H9 (cell line): Measurements from ENCODE around the gene NGB. TPM values are rescaled to one million over a fixed set of nuclear protein-coding genes. Genes with fewer than 3 reads are reported as not detected.

ENCODE experiments used
- DNase-seq: peaks from one replicate; pipeline ENCODE4 v3.0.0-alpha.2; 2017
- H2AFZ ChIP-seq: one replicate; pipeline ENCODE4 v1.6.1; 2013; ENCODE audit warnings: mild to moderate bottlenecking, low read length, control low read depth, moderate library complexity
- H2AK5ac ChIP-seq: 2 replicates; pipeline ENCODE4 v1.6.1; 2013; ENCODE audit warnings: low read length, control low read depth, mixed read lengths; ENCODE audit not compliant: insufficient read length
- H2BK120ac ChIP-seq: one replicate; pipeline ENCODE4 v1.6.1; 2013; ENCODE audit warnings: low read depth, mild to moderate bottlenecking, low read length, control low read depth, inconsistent platforms; ENCODE audit not compliant: poor library complexity, severe bottlenecking
- H2BK12ac ChIP-seq: 2 replicates; pipeline ENCODE4 v1.6.1; 2013; ENCODE audit warnings: low read length, control low read depth, mixed read lengths, low read depth; ENCODE audit not compliant: insufficient read length
- H2BK15ac ChIP-seq: 2 replicates; pipeline ENCODE4 v1.6.1; 2013; ENCODE audit warnings: low read depth, low read length, control low read depth
- H2BK20ac ChIP-seq: one replicate; pipeline ENCODE4 v1.6.1; 2013; ENCODE audit warnings: low read depth, mild to moderate bottlenecking, low read length, control low read depth, inconsistent platforms; ENCODE audit not compliant: poor library complexity, severe bottlenecking
- H2BK5ac ChIP-seq: 2 replicates; pipeline ENCODE4 v1.6.1; 2013; ENCODE audit warnings: low read length, control low read depth, mixed read lengths; ENCODE audit not compliant: insufficient read length
- H3K14ac ChIP-seq: 2 replicates; pipeline ENCODE4 v1.6.1; 2013; ENCODE audit warnings: low read length, control low read depth; ENCODE audit not compliant: insufficient read depth
- H3K18ac ChIP-seq: 2 replicates; pipeline ENCODE4 v1.6.1; 2013; ENCODE audit warnings: low read depth, mild to moderate bottlenecking, mixed read lengths, low read length, control low read depth; ENCODE audit not compliant: insufficient read length
- H3K23ac ChIP-seq: 2 replicates; pipeline ENCODE4 v1.6.1; 2013; ENCODE audit warnings: low read length, control low read depth, mixed read lengths, low read depth; ENCODE audit not compliant: insufficient read length
- H3K23me2 ChIP-seq: 2 replicates; pipeline ENCODE4 v1.6.1; 2013; ENCODE audit warnings: low read depth, mild to moderate bottlenecking, mixed read lengths, low read length, control low read depth; ENCODE audit not compliant: insufficient read length, poor library complexity, severe bottlenecking
- H3K27ac ChIP-seq: 2 replicates; pipeline ENCODE4 v1.5.1; 2013; ENCODE audit warnings: low read length, control low read depth, mixed read lengths, low read depth; ENCODE audit not compliant: insufficient read length
- H3K27me3 ChIP-seq: 2 replicates; pipeline ENCODE4 v1.6.1; 2013; ENCODE audit warnings: low read length, control low read depth, inconsistent platforms; ENCODE audit not compliant: insufficient read depth
- H3K4ac ChIP-seq: 2 replicates; pipeline ENCODE4 v1.6.1; 2013; ENCODE audit warnings: low read depth, mild to moderate bottlenecking, control low read depth, inconsistent platforms, low read length, moderate library complexity
- H3K4me1 ChIP-seq: 2 replicates; pipeline ENCODE4 v1.6.1; 2013; ENCODE audit warnings: low read length, control low read depth, inconsistent platforms; ENCODE audit not compliant: insufficient read depth
- H3K4me2 ChIP-seq: 2 replicates; pipeline ENCODE4 v1.6.1; 2013; ENCODE audit warnings: low read length, control low read depth, mixed read lengths; ENCODE audit not compliant: insufficient read length, insufficient read depth
- H3K56ac ChIP-seq: 2 replicates; pipeline ENCODE4 v1.6.1; 2013; ENCODE audit warnings: low read depth, mild to moderate bottlenecking, mixed read lengths, low read length, control low read depth; ENCODE audit not compliant: insufficient read length
- H3K79me1 ChIP-seq: 2 replicates; pipeline ENCODE4 v1.6.1; 2013; ENCODE audit warnings: low read depth, mild to moderate bottlenecking, moderate library complexity, low read length, control low read depth, inconsistent platforms; ENCODE audit not compliant: insufficient read depth, poor library complexity, severe bottlenecking
- H3K79me2 ChIP-seq: 2 replicates; pipeline ENCODE4 v1.6.1; 2013; ENCODE audit warnings: low read length, control low read depth, inconsistent platforms; ENCODE audit not compliant: insufficient read depth
- H3K9ac ChIP-seq: 2 replicates; pipeline ENCODE4 v1.6.1; 2013; ENCODE audit warnings: low read length, control low read depth, mixed read lengths; ENCODE audit not compliant: insufficient read length; ENCODE audit errors: extremely low read depth
- H3K9me3 ChIP-seq: one replicate; pipeline ENCODE4 v1.6.1; 2013; ENCODE audit warnings: low read depth, low read length, inconsistent platforms; ENCODE audit not compliant: control insufficient read depth
- H3T11ph ChIP-seq: one replicate; pipeline ENCODE4 v1.6.1; 2013; ENCODE audit warnings: mild to moderate bottlenecking, low read length, control low read depth, inconsistent platforms
- H4K20me1 ChIP-seq: one replicate; pipeline ENCODE4 v1.6.1; 2013; ENCODE audit not compliant: control insufficient read depth, insufficient read length, insufficient read depth
- H4K5ac ChIP-seq: 2 replicates; pipeline ENCODE4 v1.6.1; 2013; ENCODE audit warnings: low read depth, mild to moderate bottlenecking, mixed read lengths, low read length, control low read depth; ENCODE audit not compliant: insufficient read length
- H4K8ac ChIP-seq: replicated peaks from 2 replicates; pipeline ENCODE4 v1.6.1; 2013; ENCODE audit warnings: low read length, control low read depth, mixed read lengths, low read depth; ENCODE audit not compliant: insufficient read length
- H4K91ac ChIP-seq: 2 replicates; pipeline ENCODE4 v1.6.1; 2013; ENCODE audit warnings: low read depth, mild to moderate bottlenecking, moderate library complexity, mixed read lengths, low read length, control low read depth; ENCODE audit not compliant: insufficient read length
- H3K27ac Mint-ChIP-seq, 3 experiments: 2 replicates in 2 of 3; 3 replicates in 1 of 3; pipeline ENCODE4 v1.8.0; 2020 to 2021; ENCODE audit warnings: mixed read lengths in 3 of 3, mild to moderate bottlenecking in 1 of 3, moderate library complexity in 1 of 3
- H3K27me3 Mint-ChIP-seq: 2 replicates; pipeline ENCODE4 v1.8.0; 2021; ENCODE audit warnings: low read depth, mild to moderate bottlenecking, moderate library complexity, mixed read lengths
- H3K36me3 Mint-ChIP-seq, 3 experiments: 2 replicates in 2 of 3; 3 replicates in 1 of 3; pipeline ENCODE4 v1.8.0; 2020 to 2021; ENCODE audit warnings: low read depth in 3 of 3, mixed read lengths in 3 of 3; ENCODE audit not compliant: insufficient read depth in 1 of 3
- H3K4me1 Mint-ChIP-seq, 2 experiments: 2 replicates each; pipeline ENCODE4 v1.8.0; 2020; ENCODE audit warnings: mixed read lengths in 2 of 2
- H3K4me3 Mint-ChIP-seq, 2 experiments: 2 replicates in 1 of 2; 3 replicates in 1 of 2; pipeline ENCODE4 v1.8.0; 2020 to 2021; ENCODE audit warnings: mild to moderate bottlenecking in 2 of 2, mixed read lengths in 2 of 2, moderate library complexity in 1 of 2
- H3K9me3 Mint-ChIP-seq, 2 experiments: 2 replicates in 1 of 2; 3 replicates in 1 of 2; pipeline ENCODE4 v1.8.0; 2020; ENCODE audit warnings: mild to moderate bottlenecking in 2 of 2, mixed read lengths in 2 of 2, moderate library complexity in 1 of 2
- WGBS: extraction: QIAGEN DNeasy Blood & Tissue Kit; methylation state at CpG from one replicate; pipeline ENCODE4 v1.1.7; 2013; ENCODE audit warnings: missing lambda C conversion rate, low lambda C conversion rate, mixed read lengths; ENCODE audit not compliant: insufficient read length; ENCODE audit errors: extremely low coverage; 5-methylcytosine and 5-hydroxymethylcytosine counted together
- total RNA-seq: library from RNA; stranded (reverse); gene quantifications from 2 replicates; pipeline ENCODE4 v1.2.1, GENCODE V29; 2021
- TF ChIP-seq, protein P1 (sequence below): fragments of 200-600 bp; sonication (generic); conservative IDR thresholded peaks from 3 replicates; pipeline ENCODE4 v1.8.0; 2021; ENCODE audit warnings: antibody characterized with exemption, mild to moderate bottlenecking

Gene NGB
- total RNA-seq, 1 experiment from 2014 or later, result 0.26 TPM

DNA sequence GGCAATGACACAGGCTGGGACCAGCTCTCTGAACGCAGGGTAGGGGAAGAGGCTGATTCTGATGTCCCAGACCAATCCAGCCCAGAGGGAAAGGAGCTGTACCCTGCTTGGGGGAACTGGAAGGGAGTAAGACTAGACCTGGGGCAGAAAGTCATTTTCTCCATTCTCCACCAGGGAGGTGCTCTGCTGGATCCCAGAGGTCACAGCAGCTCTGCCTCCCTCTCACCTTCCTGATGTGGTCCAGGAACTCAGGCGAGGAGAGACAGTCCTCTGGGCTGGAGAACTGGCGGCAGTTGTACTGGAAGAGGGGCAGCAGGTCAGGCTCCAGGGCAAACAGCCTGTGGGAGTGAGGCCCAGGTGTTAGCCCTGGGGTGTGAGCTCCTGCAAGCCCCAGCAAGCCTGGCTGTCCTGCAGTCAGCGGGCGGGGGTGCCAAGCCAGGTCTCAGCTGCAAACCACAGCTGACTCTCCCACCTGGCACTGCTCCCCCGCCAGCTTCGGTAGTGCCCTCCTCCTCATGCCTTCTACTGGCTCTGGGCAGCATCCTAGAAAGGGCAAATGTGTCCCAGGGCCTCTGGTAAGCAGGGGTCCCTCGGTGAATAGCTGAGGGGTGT, 1.9 kb downstream of the NGB start:
- Histone ChIP-seq H3K23me2 (peaks cover 16% of the 10 kb centered on the region), H3K79me1 (no peaks in the 10 kb centered on the region), H2AFZ (no peak overlapping the region), H4K20me1 (no peaks in the 10 kb centered on the region), H2BK15ac (no peak overlapping the region), H4K5ac (no peak overlapping the region), H3K4me2 (no peak overlapping the region), H2AK5ac (no peak overlapping the region), H2BK12ac (no peak overlapping the region), H2BK5ac (no peak overlapping the region), H3K18ac (no peak overlapping the region), H2BK20ac (no peak overlapping the region), H3K79me2 (no peaks in the 10 kb centered on the region), H4K91ac (no peak overlapping the region), H3K4ac (no peak overlapping the region), H3K23ac (no peak overlapping the region), H3K9ac (no peak overlapping the region), H3K27ac (no peak overlapping the region), H2BK120ac (no peak overlapping the region), H3K9me3 (no peaks in the 10 kb centered on the region), H4K8ac (no peak overlapping the region), H3K14ac (no peak overlapping the region), H3K4me1 (no peaks in the 10 kb centered on the region), H3K27me3 (peaks cover 20% of the 10 kb centered on the region), H3K56ac (no peak overlapping the region), H3T11ph (no peak overlapping the region)
- Mint-ChIP-seq H3K36me3 (peaks cover 0 to 3% (median 0%) of the 10 kb centered on the region in 3 experiments; a peak in 3 of 7 replicates), H3K27ac (no peak overlapping the region), H3K9me3 (peaks cover 2 to 10% of the 10 kb centered on the region in 2 experiments; a peak in 4 of 5 replicates), H3K4me3 (no peak overlapping the region; a peak in 1 of 5 replicates), H3K4me1 (peaks cover 2 to 21% of the 10 kb centered on the region in 2 experiments), H3K27me3 (peaks cover 61% of the 10 kb centered on the region)
- TF ChIP-seq, protein P1, sequence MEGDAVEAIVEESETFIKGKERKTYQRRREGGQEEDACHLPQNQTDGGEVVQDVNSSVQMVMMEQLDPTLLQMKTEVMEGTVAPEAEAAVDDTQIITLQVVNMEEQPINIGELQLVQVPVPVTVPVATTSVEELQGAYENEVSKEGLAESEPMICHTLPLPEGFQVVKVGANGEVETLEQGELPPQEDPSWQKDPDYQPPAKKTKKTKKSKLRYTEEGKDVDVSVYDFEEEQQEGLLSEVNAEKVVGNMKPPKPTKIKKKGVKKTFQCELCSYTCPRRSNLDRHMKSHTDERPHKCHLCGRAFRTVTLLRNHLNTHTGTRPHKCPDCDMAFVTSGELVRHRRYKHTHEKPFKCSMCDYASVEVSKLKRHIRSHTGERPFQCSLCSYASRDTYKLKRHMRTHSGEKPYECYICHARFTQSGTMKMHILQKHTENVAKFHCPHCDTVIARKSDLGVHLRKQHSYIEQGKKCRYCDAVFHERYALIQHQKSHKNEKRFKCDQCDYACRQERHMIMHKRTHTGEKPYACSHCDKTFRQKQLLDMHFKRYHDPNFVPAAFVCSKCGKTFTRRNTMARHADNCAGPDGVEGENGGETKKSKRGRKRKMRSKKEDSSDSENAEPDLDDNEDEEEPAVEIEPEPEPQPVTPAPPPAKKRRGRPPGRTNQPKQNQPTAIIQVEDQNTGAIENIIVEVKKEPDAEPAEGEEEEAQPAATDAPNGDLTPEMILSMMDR, result no peak
- WGBS, result no CpG with 5 or more reads among the region's 8 CpGs
- DNase-seq, result no peak
